ENCODE measurements around the gene SOAT1.

DNA sequence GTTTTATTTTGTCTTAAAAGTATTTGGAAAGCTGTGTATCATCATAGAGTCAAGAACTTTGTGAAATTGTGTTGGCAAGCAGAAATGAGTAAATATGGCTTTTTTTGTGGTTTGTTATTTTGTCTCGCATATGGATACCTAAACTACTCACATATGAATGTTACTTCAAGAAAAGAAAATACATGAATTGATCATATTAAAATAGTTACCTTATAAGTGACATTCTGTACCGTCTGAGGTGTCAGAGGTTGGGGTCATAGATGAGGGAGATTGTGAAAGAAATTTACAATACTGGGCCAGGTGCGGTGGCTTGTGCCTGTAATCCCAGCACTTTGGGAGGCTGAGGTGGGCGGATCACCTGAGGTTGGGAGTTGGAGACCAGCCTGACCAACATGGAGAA is 40.8 kb downstream of the SOAT1 start:
- TF ChIP-seq WT1 (tag by site-specific recombination; IDR thresholded peaks at IDR 0.05) (no peak), ZNF514 (tag by site-specific recombination; IDR thresholded peaks at IDR 0.05) (no peak), ZBTB7A (tag by site-specific recombination; IDR thresholded peaks at IDR 0.05; ENCODE audit: low read depth) (no peak), ZNF274 (IDR thresholded peaks at IDR 0.05; ENCODE audit: low read length) (no peak), ZNF274 (tag by site-specific recombination; IDR thresholded peaks at IDR 0.05; ENCODE audit: borderline replicate concordance) (no peak), ZNF555 (tag by site-specific recombination; conservative IDR thresholded peaks at IDR 0.05) (no peak), YY1 (tag by site-specific recombination; IDR thresholded peaks at IDR 0.05) (no peak)
- TF ChIP-seq, protein P1, sequence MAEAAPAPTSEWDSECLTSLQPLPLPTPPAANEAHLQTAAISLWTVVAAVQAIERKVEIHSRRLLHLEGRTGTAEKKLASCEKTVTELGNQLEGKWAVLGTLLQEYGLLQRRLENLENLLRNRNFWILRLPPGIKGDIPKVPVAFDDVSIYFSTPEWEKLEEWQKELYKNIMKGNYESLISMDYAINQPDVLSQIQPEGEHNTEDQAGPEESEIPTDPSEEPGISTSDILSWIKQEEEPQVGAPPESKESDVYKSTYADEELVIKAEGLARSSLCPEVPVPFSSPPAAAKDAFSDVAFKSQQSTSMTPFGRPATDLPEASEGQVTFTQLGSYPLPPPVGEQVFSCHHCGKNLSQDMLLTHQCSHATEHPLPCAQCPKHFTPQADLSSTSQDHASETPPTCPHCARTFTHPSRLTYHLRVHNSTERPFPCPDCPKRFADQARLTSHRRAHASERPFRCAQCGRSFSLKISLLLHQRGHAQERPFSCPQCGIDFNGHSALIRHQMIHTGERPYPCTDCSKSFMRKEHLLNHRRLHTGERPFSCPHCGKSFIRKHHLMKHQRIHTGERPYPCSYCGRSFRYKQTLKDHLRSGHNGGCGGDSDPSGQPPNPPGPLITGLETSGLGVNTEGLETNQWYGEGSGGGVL (tag by site-specific recombination; IDR thresholded peaks at IDR 0.05): no peak
- TF ChIP-seq, protein P2, sequence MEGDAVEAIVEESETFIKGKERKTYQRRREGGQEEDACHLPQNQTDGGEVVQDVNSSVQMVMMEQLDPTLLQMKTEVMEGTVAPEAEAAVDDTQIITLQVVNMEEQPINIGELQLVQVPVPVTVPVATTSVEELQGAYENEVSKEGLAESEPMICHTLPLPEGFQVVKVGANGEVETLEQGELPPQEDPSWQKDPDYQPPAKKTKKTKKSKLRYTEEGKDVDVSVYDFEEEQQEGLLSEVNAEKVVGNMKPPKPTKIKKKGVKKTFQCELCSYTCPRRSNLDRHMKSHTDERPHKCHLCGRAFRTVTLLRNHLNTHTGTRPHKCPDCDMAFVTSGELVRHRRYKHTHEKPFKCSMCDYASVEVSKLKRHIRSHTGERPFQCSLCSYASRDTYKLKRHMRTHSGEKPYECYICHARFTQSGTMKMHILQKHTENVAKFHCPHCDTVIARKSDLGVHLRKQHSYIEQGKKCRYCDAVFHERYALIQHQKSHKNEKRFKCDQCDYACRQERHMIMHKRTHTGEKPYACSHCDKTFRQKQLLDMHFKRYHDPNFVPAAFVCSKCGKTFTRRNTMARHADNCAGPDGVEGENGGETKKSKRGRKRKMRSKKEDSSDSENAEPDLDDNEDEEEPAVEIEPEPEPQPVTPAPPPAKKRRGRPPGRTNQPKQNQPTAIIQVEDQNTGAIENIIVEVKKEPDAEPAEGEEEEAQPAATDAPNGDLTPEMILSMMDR (tag by site-specific recombination; IDR thresholded peaks at IDR 0.05): no peak
- TF ChIP-seq, protein P3, sequence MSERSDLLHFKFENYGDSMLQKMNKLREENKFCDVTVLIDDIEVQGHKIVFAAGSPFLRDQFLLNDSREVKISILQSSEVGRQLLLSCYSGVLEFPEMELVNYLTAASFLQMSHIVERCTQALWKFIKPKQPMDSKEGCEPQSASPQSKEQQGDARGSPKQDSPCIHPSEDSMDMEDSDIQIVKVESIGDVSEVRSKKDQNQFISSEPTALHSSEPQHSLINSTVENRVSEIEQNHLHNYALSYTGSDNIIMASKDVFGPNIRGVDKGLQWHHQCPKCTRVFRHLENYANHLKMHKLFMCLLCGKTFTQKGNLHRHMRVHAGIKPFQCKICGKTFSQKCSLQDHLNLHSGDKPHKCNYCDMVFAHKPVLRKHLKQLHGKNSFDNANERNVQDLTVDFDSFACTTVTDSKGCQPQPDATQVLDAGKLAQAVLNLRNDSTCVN (tag by site-specific recombination; optimal IDR thresholded peaks at IDR 0.05): no peak
- TF ChIP-seq, protein P4, sequence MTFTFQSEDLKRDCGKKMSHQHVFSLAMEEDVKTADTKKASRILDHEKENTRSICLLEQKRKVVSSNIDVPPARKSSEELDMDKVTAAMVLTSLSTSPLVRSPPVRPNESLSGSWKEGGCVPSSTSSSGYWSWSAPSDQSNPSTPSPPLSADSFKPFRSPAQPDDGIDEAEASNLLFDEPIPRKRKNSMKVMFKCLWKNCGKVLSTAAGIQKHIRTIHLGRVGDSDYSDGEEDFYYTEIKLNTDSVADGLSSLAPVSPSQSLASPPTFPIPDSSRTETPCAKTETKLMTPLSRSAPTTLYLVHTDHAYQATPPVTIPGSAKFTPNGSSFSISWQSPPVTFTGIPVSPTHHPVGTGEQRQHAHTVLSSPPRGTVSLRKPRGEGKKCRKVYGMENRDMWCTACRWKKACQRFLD (tag by site-specific recombination; IDR thresholded peaks at IDR 0.05): no peak
- TF ChIP-seq, protein P5, sequence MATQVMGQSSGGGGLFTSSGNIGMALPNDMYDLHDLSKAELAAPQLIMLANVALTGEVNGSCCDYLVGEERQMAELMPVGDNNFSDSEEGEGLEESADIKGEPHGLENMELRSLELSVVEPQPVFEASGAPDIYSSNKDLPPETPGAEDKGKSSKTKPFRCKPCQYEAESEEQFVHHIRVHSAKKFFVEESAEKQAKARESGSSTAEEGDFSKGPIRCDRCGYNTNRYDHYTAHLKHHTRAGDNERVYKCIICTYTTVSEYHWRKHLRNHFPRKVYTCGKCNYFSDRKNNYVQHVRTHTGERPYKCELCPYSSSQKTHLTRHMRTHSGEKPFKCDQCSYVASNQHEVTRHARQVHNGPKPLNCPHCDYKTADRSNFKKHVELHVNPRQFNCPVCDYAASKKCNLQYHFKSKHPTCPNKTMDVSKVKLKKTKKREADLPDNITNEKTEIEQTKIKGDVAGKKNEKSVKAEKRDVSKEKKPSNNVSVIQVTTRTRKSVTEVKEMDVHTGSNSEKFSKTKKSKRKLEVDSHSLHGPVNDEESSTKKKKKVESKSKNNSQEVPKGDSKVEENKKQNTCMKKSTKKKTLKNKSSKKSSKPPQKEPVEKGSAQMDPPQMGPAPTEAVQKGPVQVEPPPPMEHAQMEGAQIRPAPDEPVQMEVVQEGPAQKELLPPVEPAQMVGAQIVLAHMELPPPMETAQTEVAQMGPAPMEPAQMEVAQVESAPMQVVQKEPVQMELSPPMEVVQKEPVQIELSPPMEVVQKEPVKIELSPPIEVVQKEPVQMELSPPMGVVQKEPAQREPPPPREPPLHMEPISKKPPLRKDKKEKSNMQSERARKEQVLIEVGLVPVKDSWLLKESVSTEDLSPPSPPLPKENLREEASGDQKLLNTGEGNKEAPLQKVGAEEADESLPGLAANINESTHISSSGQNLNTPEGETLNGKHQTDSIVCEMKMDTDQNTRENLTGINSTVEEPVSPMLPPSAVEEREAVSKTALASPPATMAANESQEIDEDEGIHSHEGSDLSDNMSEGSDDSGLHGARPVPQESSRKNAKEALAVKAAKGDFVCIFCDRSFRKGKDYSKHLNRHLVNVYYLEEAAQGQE (tag by site-specific recombination; IDR thresholded peaks at IDR 0.05): no peak
- TF ChIP-seq, protein P6, sequence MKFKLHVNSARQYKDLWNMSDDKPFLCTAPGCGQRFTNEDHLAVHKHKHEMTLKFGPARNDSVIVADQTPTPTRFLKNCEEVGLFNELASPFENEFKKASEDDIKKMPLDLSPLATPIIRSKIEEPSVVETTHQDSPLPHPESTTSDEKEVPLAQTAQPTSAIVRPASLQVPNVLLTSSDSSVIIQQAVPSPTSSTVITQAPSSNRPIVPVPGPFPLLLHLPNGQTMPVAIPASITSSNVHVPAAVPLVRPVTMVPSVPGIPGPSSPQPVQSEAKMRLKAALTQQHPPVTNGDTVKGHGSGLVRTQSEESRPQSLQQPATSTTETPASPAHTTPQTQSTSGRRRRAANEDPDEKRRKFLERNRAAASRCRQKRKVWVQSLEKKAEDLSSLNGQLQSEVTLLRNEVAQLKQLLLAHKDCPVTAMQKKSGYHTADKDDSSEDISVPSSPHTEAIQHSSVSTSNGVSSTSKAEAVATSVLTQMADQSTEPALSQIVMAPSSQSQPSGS (tag by site-specific recombination; IDR thresholded peaks at IDR 0.05; ENCODE audit: low read depth): no peak
- TF ChIP-seq, protein P7, sequence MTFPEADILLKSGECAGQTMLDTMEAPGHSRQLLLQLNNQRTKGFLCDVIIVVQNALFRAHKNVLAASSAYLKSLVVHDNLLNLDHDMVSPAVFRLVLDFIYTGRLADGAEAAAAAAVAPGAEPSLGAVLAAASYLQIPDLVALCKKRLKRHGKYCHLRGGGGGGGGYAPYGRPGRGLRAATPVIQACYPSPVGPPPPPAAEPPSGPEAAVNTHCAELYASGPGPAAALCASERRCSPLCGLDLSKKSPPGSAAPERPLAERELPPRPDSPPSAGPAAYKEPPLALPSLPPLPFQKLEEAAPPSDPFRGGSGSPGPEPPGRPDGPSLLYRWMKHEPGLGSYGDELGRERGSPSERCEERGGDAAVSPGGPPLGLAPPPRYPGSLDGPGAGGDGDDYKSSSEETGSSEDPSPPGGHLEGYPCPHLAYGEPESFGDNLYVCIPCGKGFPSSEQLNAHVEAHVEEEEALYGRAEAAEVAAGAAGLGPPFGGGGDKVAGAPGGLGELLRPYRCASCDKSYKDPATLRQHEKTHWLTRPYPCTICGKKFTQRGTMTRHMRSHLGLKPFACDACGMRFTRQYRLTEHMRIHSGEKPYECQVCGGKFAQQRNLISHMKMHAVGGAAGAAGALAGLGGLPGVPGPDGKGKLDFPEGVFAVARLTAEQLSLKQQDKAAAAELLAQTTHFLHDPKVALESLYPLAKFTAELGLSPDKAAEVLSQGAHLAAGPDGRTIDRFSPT (tag by site-specific recombination; IDR thresholded peaks at IDR 0.05): no peak
- TF ChIP-seq, protein P8, sequence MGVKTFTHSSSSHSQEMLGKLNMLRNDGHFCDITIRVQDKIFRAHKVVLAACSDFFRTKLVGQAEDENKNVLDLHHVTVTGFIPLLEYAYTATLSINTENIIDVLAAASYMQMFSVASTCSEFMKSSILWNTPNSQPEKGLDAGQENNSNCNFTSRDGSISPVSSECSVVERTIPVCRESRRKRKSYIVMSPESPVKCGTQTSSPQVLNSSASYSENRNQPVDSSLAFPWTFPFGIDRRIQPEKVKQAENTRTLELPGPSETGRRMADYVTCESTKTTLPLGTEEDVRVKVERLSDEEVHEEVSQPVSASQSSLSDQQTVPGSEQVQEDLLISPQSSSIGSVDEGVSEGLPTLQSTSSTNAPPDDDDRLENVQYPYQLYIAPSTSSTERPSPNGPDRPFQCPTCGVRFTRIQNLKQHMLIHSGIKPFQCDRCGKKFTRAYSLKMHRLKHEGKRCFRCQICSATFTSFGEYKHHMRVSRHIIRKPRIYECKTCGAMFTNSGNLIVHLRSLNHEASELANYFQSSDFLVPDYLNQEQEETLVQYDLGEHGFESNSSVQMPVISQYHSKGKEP (tag by site-specific recombination; IDR thresholded peaks at IDR 0.05): no peak

All from HEK293 (cell line).